OCI-LY3 (cell line): ENCODE data around the gene KCNH2.

Experiments
- H2AFZ ChIP-seq: fragments of 200-600, 300-600 bp; shearing (Covaris generic); 2 replicates; pipeline ENCODE4 v1.6.0; 2014; ENCODE audit warnings: antibody characterized with exemption, low read depth, low read length
- H3K27ac ChIP-seq: fragments of 200-600, 300-600 bp; sonication (generic); 2 replicates; pipeline ENCODE4 v1.5.1; 2014; ENCODE audit warnings: mild to moderate bottlenecking, low read length, moderate library complexity, mixed read lengths
- H3K27me3 ChIP-seq: fragments of 200-600, 300-600 bp; sonication (generic); 2 replicates; pipeline ENCODE4 v1.6.1; 2014; ENCODE audit warnings: low read depth, low read length, mixed read lengths
- H3K36me3 ChIP-seq: fragments of 200-600, 300-600 bp; sonication (generic); replicated peaks from 2 replicates; pipeline ENCODE3; 2014; ENCODE audit warnings: low read depth, low read length, mixed read lengths
- H3K4me1 ChIP-seq: fragments of 300-600, 200-600 bp; sonication (generic); 2 replicates; pipeline ENCODE4 v1.6.1; 2014; ENCODE audit warnings: low read length, mixed read lengths
- H3K4me2 ChIP-seq: fragments of 200-600, 300-600 bp; sonication (generic); 2 replicates; pipeline ENCODE4 v1.6.1; 2014; ENCODE audit warnings: low read length, mixed read lengths
- H3K4me3 ChIP-seq: fragments of 300-600, 200-600 bp; sonication (generic); 2 replicates; pipeline ENCODE4 v1.5.1; 2014; ENCODE audit warnings: antibody characterized with exemption, mild to moderate bottlenecking, low read length, moderate library complexity
- H3K79me2 ChIP-seq: fragments of 300-600, 200-600 bp; shearing (Covaris generic); 2 replicates; pipeline ENCODE4 v1.6.1; 2014; ENCODE audit warnings: mild to moderate bottlenecking, low read length, mixed read lengths
- H3K9ac ChIP-seq: fragments of 300-600, 200-600 bp; shearing (Covaris generic); 2 replicates; pipeline ENCODE4 v1.6.0; 2014; ENCODE audit warnings: mild to moderate bottlenecking, low read length, moderate library complexity
- H3K9me3 ChIP-seq: fragments of 200-600, 300-600 bp; shearing (Covaris generic); 2 replicates; pipeline ENCODE4 v1.6.1; 2014; ENCODE audit warnings: low read length, mixed read lengths; ENCODE audit not compliant: insufficient read depth
- H4K20me1 ChIP-seq: fragments of 200-600, 300-600 bp; sonication (generic); 2 replicates; pipeline ENCODE4 v1.6.1; 2016; ENCODE audit warnings: low read length, mixed read lengths; ENCODE audit not compliant: insufficient read depth
- EZH2phosphoT487 ChIP-seq: fragments of 200-600 bp; shearing (Covaris generic); IDR thresholded peaks from 2 replicates; pipeline ENCODE4 v1.6.1; 2018; ENCODE audit warnings: antibody characterized with exemption, mixed run types, low read depth
- TF ChIP-seq, protein P1 (sequence below): fragments of 200-600, 300-600 bp; sonication (generic); IDR thresholded peaks from 2 replicates; pipeline ENCODE4 v1.5.1; 2014; ENCODE audit warnings: antibody characterized with exemption, low read length, low read depth

Gene KCNH2

DNA sequence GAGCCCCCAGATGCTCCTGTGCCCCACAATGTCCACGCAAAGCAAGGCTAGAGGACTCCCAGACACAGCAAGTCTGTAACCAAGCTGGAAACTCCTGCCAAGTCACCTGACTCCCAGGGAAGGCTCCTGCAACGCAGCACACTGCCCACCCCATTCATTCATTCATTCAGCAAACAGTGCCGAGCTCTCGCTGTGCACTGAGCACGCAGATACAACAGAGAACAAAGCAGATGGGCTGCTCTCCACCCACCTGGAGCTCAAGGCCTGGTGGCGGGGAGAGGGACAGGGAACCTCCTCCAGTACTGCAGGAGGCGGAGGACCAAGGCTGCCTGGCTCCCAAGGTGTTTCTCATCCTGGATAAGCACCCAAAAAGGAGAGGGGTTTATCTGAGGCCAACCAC is 8.6 kb downstream of the KCNH2 start:
- Histone ChIP-seq H3K4me3 (no peak overlapping the region), H4K20me1 (no peaks in the 10 kb centered on the region; the same call in 1 of the 2 replicates), H3K4me1 (peaks cover 4% of the 10 kb centered on the region), H3K4me2 (no peak overlapping the region), H3K36me3 (no peaks in the 10 kb centered on the region), H2AFZ (no peak overlapping the region), H3K9me3 (no peaks in the 10 kb centered on the region), H3K27ac (no peak overlapping the region), H3K9ac (no peak overlapping the region), H3K79me2 (no peaks in the 10 kb centered on the region), H3K27me3 (no peaks in the 10 kb centered on the region)
- no peak for TF ChIP-seq EZH2phosphoT487
- TF ChIP-seq, protein P1, sequence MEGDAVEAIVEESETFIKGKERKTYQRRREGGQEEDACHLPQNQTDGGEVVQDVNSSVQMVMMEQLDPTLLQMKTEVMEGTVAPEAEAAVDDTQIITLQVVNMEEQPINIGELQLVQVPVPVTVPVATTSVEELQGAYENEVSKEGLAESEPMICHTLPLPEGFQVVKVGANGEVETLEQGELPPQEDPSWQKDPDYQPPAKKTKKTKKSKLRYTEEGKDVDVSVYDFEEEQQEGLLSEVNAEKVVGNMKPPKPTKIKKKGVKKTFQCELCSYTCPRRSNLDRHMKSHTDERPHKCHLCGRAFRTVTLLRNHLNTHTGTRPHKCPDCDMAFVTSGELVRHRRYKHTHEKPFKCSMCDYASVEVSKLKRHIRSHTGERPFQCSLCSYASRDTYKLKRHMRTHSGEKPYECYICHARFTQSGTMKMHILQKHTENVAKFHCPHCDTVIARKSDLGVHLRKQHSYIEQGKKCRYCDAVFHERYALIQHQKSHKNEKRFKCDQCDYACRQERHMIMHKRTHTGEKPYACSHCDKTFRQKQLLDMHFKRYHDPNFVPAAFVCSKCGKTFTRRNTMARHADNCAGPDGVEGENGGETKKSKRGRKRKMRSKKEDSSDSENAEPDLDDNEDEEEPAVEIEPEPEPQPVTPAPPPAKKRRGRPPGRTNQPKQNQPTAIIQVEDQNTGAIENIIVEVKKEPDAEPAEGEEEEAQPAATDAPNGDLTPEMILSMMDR = no peak

DNA sequence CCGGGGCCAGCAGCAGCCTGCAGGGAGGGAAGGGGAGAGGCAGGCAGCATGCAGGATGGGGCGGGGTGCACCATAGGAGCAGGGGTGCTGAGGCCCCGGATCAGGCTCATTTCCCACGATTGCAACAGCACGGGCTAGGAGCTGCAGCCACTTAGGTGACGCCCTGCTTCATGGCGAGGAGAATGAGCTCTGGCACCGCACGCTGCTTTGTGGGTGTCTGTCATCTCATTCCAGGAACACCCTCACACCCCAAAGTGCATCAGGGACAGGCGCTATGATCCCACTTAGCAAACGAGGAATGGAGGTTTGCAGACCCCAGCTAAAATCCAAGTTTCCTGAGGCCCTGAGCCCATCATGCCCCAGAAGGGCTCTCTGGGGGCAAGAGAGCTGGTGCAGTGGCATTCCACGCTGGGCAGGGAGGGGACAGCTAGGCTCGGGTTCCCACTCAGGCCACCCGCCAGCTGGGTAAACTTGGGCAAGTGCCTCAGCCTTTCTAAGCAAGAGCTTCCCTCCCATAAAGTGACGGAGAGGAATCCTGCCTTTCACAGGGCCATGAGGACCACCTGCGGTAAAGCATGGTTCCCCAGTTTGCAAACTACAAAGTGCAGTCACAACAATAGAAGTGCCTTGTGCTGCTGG is 9.3 kb downstream of the KCNH2 start:
- Histone ChIP-seq H3K27me3 (no peaks in the 10 kb centered on the region), H2AFZ (no peak overlapping the region), H3K9me3 (no peaks in the 10 kb centered on the region), H3K79me2 (no peaks in the 10 kb centered on the region), H3K4me3 (no peak overlapping the region), H3K4me2 (no peak overlapping the region), H4K20me1 (no peaks in the 10 kb centered on the region; the same call in 1 of the 2 replicates), H3K36me3 (no peaks in the 10 kb centered on the region), H3K4me1 (no peaks in the 10 kb centered on the region), H3K27ac (no peak overlapping the region), H3K9ac (no peak overlapping the region)
- TF ChIP-seq EZH2phosphoT487 = no peak
- TF ChIP-seq, protein P1 = no peak

DNA sequence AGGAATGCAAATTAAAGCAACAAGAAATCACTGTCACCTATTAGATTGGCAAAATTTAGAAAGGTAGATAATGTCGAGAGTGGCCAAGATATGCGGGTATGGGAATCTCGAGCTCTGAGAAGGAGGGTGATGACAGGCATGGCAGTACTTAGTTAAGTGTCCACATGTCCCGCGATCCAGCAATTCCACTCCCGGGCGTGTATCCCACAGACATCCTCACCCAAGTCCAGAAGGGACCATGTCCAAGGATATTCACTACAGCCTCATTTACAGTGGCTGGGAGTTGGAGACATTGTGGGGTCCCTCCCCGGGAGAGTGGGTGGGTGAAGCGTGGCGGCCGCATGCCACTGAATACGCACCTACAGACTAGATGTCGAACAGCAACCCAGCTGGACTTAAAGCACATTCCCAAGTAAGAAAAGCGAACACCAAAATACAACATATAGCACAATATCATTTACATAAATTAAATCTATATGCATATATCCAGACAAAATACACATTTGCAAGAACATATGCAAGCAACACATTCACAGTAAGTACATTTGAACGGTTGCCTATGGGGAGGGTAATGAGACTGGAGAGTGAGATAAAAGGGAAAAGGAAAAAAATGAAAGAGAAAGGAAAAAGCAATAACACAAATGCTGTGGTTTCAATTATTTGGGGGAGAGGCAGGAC is 9.9 kb downstream of the KCNH2 start:
- no peaks in the 10 kb centered on the region for H3K27me3 ChIP-seq
- no peak overlapping the region for H2AFZ ChIP-seq
- H3K9ac ChIP-seq = no peak overlapping the region

DNA sequence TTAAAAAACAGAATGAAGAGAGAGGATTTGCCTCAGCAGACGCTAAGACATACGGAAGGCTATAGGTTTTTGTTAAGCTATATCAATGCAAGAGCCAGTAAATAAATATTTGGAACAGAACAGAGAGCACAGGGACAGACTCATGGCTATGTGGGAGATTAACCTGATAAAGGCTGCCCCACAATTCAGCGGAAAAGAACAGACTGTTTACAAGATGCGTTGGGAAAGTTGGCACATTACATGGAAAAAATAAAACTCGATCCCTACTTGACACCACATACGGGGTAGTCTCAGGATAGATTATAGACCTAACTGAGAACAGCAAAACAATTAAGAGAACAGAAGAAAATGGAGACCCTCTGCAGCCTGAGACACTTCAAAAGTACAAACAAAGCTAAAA is 10.8 kb downstream of the KCNH2 start:
- no peak for TF ChIP-seq EZH2phosphoT487
- TF ChIP-seq, protein P1 = no peak
- no peaks in the 10 kb centered on the region for H3K27me3 ChIP-seq
- no peaks in the 10 kb centered on the region for H4K20me1 ChIP-seq
- H3K4me1 ChIP-seq = no peaks in the 10 kb centered on the region
- no peak overlapping the region for H2AFZ ChIP-seq
- no peaks in the 10 kb centered on the region for H3K36me3 ChIP-seq
- no peak overlapping the region for H3K9ac ChIP-seq
- no peak overlapping the region for H3K27ac ChIP-seq
- no peak overlapping the region for H3K4me2 ChIP-seq
- no peaks in the 10 kb centered on the region for H3K9me3 ChIP-seq
- H3K79me2 ChIP-seq = no peaks in the 10 kb centered on the region
- no peak overlapping the region for H3K4me3 ChIP-seq

More for the DNA sequence above, 9.9 kb downstream of the KCNH2 start:
- Histone ChIP-seq H3K4me2 (no peak overlapping the region), H3K9me3 (no peaks in the 10 kb centered on the region), H3K4me1 (no peaks in the 10 kb centered on the region), H3K4me3 (no peak overlapping the region), H3K36me3 (no peaks in the 10 kb centered on the region), H3K79me2 (no peaks in the 10 kb centered on the region), H3K27ac (no peak overlapping the region), H4K20me1 (no peaks in the 10 kb centered on the region)
- no peak for TF ChIP-seq EZH2phosphoT487
- TF ChIP-seq, protein P1 = no peak
